Colon (tissue), 2 donors: ENCODE data around the gene STX8.

Experiments used
- FAIRE-seq: peaks from 2 replicates; lab custom pipeline; 2012; peaks lifted over from hg19 to GRCh38; lab: Jason Lieb, UNC
- donor health status: control.
- donor health status: control.

STX8 gene

DNA sequence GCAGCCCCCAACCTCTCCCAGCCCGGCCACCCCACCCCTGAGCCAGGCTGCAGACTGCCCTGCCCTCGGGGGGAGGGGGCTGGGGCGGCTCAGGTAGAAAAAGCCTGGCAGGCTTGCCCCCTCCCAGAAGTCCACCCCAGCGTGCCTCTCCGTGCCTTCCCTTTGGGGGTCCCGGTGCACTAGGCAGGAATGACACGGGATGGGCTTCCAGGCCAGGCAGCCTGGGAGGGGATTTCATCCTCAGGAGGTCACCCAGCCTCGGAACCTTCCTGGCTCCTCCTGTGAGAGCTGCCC lies 369.3 kb downstream of the STX8 start:
- no peak for FAIRE-seq

DNA sequence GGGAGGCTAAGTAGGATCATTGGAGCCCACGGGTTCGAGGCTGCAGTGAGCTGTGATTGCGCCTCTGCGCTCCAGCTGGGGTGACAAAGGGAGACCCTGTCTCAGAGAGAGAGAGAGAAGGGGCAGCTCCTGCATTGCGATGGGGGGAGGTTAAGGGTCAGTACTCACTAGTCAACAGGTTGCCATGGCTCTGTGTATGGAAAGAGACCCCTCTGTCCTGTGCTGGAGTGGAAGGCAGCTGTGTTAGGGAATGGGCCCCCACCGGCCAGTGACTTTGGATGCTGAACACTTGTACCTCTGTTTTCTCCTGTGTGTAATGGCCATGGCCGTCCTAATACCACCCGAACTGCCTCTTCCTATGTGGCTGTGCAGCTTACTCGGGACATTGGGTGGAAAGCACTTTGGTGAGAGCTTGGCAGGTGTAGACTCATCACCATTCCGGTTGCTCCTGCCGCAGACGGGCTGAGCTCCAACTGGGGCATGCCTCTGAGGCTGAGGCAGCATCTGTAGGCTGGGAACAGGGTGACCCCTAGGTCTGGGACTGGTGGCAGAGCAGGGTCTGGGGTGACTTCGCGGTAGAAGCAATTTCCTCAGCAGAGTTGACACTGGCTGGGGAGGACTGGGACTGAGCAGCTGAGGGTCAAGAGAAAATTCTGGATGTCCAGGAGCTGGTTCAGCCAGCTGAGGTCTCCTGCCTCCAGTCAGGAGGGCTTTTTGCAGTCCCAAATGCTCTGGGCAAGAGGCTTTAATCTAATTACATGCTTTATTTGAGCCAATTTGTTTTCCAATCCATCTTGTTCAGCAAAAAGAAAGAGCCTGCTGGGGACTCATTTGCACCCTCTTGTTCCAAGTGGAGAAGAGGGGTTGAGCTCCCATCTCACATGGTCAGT lies 369.9 kb downstream of the STX8 start:
- FAIRE-seq: no peak

DNA sequence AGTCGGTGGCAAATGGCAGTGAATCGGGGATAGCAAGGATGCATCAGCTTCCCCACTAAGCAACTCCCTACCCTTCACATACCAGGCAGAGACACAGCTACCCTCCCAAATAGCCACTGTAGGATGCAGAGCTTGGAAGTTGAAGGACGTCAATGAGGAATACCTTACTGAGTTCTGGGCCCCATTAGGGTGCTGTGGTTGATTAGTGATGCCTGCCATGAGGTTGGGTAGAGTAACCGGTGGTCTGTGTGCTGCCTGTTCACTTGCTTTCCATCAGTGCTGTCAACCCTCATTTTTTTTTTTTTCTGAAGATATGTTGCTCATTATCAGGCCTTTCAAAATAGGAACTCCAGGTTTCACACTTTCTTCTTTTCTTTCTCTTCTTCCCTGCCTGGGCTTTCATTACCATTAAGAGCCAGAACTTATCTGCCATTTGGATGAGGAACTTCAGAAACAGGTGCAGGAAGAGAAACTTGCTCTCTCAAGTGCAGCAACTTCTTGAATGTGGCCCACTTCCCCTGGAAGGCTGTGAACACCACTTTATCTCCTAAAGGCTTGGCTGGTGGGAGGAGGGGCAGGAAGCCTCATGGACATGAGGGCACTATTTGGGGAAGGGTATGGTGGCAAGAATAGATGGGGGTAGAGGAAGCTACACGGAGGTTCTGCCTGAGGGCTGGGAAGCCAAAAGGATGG lies 370.8 kb downstream of the STX8 start:
- no peak for FAIRE-seq

DNA sequence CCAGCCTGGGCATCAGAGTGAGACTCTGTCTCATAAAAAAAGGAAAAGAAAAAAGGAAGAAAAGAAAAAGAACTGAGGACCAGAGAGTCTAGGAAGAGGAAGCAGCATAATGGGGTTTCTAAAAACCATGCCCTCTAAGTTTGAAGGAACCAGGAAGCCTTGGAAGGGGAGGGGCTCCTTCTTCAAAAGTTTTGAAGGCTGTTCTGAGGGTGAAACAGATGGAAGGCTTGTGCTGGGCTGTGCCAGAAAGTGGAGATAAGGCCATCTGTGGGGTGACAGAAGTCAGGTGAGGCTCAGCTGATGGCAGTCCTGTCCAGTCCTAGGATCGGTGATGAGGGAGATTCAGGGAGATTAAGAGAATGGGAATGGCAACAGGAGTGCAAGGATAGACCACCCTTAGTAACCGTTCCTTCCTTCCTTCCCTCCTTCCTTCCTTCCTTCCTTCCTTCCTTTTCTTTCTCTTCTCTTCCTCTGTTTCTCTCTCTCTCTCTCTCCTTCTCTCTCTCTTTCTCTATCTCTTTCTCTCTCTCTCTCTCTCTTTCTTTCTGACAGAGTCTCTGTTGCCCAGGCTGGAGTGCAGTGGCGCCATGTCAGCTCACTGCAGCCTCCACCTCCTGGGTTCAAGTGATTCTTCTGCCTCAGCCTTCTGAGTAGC lies 371.7 kb downstream of the STX8 start:
- no peak for FAIRE-seq

- no peak for FAIRE-seq
Observed at GRCh38 chr17:9202532-9202931, 373.1 kb downstream of the STX8 start.

DNA sequence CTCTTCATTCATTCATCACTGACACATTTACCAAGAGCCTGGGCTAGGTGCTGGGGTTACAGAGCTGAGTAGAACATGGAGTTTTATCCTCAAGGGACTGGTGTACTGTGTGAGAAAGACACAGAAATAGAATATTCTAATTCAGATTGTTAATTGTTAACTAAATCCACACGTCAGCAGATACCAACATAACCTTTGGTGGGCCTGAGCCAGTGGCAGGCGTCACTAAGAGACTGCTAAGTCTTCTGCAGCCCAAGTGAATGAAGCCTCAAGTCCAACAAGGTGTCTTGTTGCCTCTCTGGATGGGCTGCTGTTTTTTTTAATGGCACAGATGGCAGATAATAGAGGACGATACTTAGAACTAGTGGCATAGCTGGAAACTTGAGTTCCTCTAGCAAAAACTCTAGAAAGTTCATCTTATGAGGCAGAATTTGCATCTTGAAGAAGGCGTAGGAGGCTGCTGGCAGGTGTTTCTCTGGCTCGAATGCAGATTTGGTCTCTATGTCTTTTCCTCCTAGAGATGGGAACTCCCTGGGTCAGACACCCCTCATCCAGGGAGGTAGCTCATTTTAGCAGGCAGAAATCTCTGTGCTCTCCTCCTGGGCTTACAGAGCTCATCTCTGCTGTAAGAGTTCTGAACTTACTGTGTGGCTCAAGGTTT lies 374.8 kb downstream of the STX8 start:
- FAIRE-seq: no peak
